ENCODE results near the gene DUSP28. TPM values are rescaled to one million over a fixed set of nuclear protein-coding genes. Genes with fewer than 3 reads are reported as not detected.
"Not testable (repeated sequence)": the region's sequence is repeated elsewhere in the genome, so short reads cannot be mapped to it uniquely, and the experiment has no call there.

DUSP28 gene
- total RNA-seq, 1 experiment from 2014 or later: 2.3 TPM

DNA sequence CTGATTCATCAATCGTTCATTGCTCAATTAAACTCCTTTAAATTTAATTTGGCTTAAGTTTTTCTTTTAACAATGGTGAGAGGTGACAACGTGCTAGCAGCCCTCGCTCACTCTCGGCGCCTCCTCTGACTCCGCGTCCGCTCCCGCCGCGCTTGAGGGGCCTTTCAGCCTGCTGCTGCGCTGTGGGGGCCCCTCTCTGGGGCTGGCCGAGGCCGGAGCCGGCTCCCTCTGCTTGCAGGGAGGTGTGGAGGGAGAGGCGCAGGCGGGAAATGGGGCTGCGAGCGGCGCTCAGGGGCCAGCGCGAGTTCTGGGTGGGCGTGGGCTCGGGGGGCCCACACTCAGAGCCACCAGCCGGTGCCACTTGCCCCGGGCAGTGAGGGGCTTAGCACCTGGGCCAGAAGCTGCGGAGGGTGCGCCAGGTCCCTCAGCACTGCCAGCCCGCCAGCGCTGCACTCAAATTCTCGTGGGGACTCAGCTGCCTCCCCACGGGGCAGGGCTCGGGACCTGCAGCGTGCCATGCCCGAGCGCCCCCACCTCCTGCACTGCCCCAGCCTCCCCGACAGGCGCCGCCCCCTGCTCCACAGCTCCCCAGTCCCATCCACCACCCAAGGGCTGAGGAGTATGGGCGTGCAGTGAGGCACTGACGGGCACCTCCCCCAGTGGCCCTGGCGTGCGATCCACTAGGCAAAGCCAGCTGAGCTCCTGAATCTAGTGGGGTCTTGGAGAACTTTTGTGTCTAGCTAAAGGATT, 22.0 kb upstream of the DUSP28 start (continued):
- TF ChIP-seq, protein P1, sequence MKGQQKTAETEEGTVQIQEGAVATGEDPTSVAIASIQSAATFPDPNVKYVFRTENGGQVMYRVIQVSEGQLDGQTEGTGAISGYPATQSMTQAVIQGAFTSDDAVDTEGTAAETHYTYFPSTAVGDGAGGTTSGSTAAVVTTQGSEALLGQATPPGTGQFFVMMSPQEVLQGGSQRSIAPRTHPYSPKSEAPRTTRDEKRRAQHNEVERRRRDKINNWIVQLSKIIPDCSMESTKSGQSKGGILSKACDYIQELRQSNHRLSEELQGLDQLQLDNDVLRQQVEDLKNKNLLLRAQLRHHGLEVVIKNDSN (CRISPR knock-in tag; IDR thresholded peaks at IDR 0.05): no peak

DNA sequence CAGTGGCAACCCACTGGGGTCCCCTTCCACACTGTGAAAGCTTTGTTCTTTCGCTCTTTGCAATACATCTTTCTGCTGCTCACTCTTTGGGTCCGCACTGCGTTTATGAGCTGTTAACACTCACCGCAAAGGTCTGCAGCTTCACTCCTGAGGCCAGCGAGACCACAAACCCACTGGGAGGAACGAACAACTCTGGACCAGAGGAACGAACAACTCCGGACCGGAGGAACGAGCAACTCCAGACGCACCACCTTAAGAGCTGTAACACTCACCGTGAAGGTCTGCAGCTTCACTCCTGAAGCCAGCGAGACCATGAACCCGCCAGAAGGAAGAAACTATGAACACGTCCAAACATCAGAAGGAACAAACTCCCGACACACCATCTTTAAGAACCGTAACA, 21.1 kb upstream of the DUSP28 start:
- H3K4me1 Mint-ChIP-seq; H3K4me3 Mint-ChIP-seq; DNase-seq (ENCODE audit: low spot score); H3K27me3 Mint-ChIP-seq (ENCODE audit: low read depth); POLR2A ChIA-PET; ATAC-seq; H3K27ac Mint-ChIP-seq: not testable (repeated sequence)
- CTCF ChIA-PET: interaction anchor here (1.0 to 1.7 kb wide), 2 partner anchors 18 to 25 kb away, joined by 4 to 8 read pairs; no protein-coding TSS in a partner anchor
- H3K36me3 Mint-ChIP-seq: peaks cover 35% of the 10 kb centered on the region
- peaks cover 37% of the 10 kb centered on the region for H3K9me3 Mint-ChIP-seq

DNA sequence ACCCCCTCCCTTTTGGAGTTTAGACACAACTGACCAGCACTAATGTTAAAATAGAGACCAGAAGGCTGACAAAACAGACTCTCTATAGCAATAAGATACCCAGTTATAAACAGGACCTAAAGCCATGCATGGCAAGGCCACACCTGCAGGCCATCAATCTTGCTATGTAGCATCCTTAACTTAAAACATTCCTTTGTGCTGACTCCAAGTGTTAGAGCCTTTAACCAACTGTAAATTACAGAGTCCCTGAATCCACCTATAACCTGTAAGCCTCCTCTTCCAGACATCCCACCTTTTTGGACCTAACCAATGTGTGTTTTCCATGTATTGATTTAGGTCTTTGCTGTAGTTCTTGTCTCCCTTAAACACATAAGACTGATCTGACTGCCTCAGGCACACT, 20.3 kb upstream of the DUSP28 start:
- ATAC-seq: no peak
- Mint-ChIP-seq H3K4me1 (no peaks in the 10 kb centered on the region), H3K4me3 (no peak overlapping the region), H3K27me3 (ENCODE audit: low read depth) (no peaks in the 10 kb centered on the region; the same call in 1 of the 2 replicates), H3K36me3 (peaks cover 34% of the 10 kb centered on the region), H3K27ac (no peak overlapping the region), H3K9me3 (peaks cover 36% of the 10 kb centered on the region)
- CTCF ChIA-PET: no interaction called here
- DNase-seq (ENCODE audit: low spot score): no peak
- POLR2A ChIA-PET: no interaction called here
- TF ChIP-seq, protein P2, sequence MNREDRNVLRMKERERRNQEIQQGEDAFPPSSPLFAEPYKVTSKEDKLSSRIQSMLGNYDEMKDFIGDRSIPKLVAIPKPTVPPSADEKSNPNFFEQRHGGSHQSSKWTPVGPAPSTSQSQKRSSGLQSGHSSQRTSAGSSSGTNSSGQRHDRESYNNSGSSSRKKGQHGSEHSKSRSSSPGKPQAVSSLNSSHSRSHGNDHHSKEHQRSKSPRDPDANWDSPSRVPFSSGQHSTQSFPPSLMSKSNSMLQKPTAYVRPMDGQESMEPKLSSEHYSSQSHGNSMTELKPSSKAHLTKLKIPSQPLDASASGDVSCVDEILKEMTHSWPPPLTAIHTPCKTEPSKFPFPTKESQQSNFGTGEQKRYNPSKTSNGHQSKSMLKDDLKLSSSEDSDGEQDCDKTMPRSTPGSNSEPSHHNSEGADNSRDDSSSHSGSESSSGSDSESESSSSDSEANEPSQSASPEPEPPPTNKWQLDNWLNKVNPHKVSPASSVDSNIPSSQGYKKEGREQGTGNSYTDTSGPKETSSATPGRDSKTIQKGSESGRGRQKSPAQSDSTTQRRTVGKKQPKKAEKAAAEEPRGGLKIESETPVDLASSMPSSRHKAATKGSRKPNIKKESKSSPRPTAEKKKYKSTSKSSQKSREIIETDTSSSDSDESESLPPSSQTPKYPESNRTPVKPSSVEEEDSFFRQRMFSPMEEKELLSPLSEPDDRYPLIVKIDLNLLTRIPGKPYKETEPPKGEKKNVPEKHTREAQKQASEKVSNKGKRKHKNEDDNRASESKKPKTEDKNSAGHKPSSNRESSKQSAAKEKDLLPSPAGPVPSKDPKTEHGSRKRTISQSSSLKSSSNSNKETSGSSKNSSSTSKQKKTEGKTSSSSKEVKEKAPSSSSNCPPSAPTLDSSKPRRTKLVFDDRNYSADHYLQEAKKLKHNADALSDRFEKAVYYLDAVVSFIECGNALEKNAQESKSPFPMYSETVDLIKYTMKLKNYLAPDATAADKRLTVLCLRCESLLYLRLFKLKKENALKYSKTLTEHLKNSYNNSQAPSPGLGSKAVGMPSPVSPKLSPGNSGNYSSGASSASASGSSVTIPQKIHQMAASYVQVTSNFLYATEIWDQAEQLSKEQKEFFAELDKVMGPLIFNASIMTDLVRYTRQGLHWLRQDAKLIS (CRISPR knock-in tag; IDR thresholded peaks at IDR 0.05; ENCODE audit: borderline replicate concordance): no peak
- TF ChIP-seq NR1H2 (CRISPR knock-in tag; IDR thresholded peaks at IDR 0.05) (no peak), FOXK1 (CRISPR knock-in tag; IDR thresholded peaks at IDR 0.05) (no peak), CREB1 (CRISPR knock-in tag; IDR thresholded peaks at IDR 0.05) (no peak), TP53 (CRISPR knock-in tag; IDR thresholded peaks at IDR 0.05) (no peak), ESRRA (CRISPR knock-in tag; IDR thresholded peaks at IDR 0.05; ENCODE audit: borderline replicate concordance) (no peak), IRF2 (CRISPR knock-in tag; IDR thresholded peaks at IDR 0.05; ENCODE audit: borderline replicate concordance, low read depth) (no peak), ZBTB21 (CRISPR knock-in tag; IDR thresholded peaks at IDR 0.05; ENCODE audit: borderline replicate concordance) (no peak), GRHL2 (CRISPR knock-in tag; IDR thresholded peaks at IDR 0.05; ENCODE audit: insufficient replicate concordance, severe bottlenecking) (no peak), NFYB (CRISPR knock-in tag; conservative IDR thresholded peaks at IDR 0.05; ENCODE audit: low read depth) (no peak)
- TF ChIP-seq, protein P3, sequence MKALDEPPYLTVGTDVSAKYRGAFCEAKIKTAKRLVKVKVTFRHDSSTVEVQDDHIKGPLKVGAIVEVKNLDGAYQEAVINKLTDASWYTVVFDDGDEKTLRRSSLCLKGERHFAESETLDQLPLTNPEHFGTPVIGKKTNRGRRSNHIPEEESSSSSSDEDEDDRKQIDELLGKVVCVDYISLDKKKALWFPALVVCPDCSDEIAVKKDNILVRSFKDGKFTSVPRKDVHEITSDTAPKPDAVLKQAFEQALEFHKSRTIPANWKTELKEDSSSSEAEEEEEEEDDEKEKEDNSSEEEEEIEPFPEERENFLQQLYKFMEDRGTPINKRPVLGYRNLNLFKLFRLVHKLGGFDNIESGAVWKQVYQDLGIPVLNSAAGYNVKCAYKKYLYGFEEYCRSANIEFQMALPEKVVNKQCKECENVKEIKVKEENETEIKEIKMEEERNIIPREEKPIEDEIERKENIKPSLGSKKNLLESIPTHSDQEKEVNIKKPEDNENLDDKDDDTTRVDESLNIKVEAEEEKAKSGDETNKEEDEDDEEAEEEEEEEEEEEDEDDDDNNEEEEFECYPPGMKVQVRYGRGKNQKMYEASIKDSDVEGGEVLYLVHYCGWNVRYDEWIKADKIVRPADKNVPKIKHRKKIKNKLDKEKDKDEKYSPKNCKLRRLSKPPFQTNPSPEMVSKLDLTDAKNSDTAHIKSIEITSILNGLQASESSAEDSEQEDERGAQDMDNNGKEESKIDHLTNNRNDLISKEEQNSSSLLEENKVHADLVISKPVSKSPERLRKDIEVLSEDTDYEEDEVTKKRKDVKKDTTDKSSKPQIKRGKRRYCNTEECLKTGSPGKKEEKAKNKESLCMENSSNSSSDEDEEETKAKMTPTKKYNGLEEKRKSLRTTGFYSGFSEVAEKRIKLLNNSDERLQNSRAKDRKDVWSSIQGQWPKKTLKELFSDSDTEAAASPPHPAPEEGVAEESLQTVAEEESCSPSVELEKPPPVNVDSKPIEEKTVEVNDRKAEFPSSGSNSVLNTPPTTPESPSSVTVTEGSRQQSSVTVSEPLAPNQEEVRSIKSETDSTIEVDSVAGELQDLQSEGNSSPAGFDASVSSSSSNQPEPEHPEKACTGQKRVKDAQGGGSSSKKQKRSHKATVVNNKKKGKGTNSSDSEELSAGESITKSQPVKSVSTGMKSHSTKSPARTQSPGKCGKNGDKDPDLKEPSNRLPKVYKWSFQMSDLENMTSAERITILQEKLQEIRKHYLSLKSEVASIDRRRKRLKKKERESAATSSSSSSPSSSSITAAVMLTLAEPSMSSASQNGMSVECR (CRISPR knock-in tag; IDR thresholded peaks at IDR 0.05; ENCODE audit: borderline replicate concordance): no peak
- TF ChIP-seq, protein P4, sequence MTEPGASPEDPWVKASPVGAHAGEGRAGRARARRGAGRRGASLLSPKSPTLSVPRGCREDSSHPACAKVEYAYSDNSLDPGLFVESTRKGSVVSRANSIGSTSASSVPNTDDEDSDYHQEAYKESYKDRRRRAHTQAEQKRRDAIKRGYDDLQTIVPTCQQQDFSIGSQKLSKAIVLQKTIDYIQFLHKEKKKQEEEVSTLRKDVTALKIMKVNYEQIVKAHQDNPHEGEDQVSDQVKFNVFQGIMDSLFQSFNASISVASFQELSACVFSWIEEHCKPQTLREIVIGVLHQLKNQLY (CRISPR knock-in tag; IDR thresholded peaks at IDR 0.05): no peak
- TF ChIP-seq, protein P5, sequence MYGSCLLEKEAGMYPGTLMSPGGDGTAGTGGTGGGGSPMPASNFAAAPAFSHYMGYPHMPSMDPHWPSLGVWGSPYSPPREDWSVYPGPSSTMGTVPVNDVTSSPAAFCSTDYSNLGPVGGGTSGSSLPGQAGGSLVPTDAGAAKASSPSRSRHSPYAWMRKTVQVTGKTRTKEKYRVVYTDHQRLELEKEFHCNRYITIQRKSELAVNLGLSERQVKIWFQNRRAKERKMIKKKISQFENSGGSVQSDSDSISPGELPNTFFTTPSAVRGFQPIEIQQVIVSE (CRISPR knock-in tag; IDR thresholded peaks at IDR 0.05; ENCODE audit: borderline replicate concordance): no peak
- TF ChIP-seq, protein P6, sequence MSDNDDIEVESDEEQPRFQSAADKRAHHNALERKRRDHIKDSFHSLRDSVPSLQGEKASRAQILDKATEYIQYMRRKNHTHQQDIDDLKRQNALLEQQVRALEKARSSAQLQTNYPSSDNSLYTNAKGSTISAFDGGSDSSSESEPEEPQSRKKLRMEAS (CRISPR knock-in tag; IDR thresholded peaks at IDR 0.05): no peak
- TF ChIP-seq, protein P7, sequence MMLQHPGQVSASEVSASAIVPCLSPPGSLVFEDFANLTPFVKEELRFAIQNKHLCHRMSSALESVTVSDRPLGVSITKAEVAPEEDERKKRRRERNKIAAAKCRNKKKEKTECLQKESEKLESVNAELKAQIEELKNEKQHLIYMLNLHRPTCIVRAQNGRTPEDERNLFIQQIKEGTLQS (CRISPR knock-in tag; conservative IDR thresholded peaks at IDR 0.05): no peak
- TF ChIP-seq, protein P1 (CRISPR knock-in tag; IDR thresholded peaks at IDR 0.05): no peak
- TF ChIP-seq, protein P8, sequence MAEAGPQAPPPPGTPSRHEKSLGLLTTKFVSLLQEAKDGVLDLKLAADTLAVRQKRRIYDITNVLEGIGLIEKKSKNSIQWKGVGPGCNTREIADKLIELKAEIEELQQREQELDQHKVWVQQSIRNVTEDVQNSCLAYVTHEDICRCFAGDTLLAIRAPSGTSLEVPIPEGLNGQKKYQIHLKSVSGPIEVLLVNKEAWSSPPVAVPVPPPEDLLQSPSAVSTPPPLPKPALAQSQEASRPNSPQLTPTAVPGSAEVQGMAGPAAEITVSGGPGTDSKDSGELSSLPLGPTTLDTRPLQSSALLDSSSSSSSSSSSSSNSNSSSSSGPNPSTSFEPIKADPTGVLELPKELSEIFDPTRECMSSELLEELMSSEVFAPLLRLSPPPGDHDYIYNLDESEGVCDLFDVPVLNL (CRISPR knock-in tag; IDR thresholded peaks at IDR 0.05; ENCODE audit: borderline replicate concordance, low read depth): no peak

Measured in WTC11 (cell line).